GM06990 (cell line): ENCODE data around the gene SLC51A.

Source experiments
- DNase-seq: peaks from one replicate; pipeline ENCODE4 v3.0.0-alpha.2; 2011; ENCODE audit not compliant: insufficient read length; ENCODE audit errors: extremely low read depth
- H3K27me3 ChIP-seq: replicated peaks from 2 replicates; pipeline ENCODE4 v1.6.0; 2011; ENCODE audit warnings: low read length; ENCODE audit not compliant: control insufficient read depth, insufficient read depth
- H3K36me3 ChIP-seq: 2 replicates; pipeline ENCODE4 v1.5.1; 2011; ENCODE audit warnings: low read length; ENCODE audit not compliant: control insufficient read depth, insufficient read depth
- H3K4me3 ChIP-seq: replicated peaks from 2 replicates; pipeline ENCODE4 v1.5.1; 2011; ENCODE audit warnings: low read depth, mild to moderate bottlenecking, control low read depth, low read length
- CTCF ChIP-seq: IDR thresholded peaks from 2 replicates; pipeline ENCODE4 v1.5.1; 2011; ENCODE audit warnings: low read length, control low read depth, mild to moderate bottlenecking, inconsistent platforms; ENCODE audit not compliant: insufficient read depth, poor library complexity, severe bottlenecking

SLC51A gene

GRCh38 chr3:196175116-196175625, 41.2 kb upstream of the SLC51A start:
- Histone ChIP-seq H3K27me3 (no peaks in the 10 kb centered on the region), H3K36me3 (no peaks in the 10 kb centered on the region)

DNA sequence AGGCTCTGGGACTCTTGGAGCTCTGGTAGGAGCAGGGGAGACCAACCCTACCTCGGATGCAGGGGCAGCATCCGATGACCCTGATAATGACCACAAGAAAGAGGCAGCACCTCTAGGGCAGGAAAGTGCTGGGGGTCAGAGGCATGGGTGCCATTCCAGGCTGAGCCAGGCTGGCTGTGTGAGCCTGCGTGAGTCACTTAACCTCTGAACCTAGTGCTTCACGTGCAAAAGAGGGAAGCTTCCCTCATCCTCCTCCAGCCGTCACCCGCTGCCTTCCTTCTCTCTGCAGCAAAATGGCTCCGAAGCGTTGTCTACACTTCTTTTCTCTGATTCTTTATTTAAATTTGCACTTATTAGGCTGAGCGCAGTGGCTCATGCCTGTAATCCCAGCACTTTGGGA, 40.6 kb upstream of the SLC51A start:
- DNase-seq, result no peak
- H3K36me3 ChIP-seq, result no peaks in the 10 kb centered on the region
- H3K27me3 ChIP-seq, result no peaks in the 10 kb centered on the region
- TF ChIP-seq CTCF, result no peak
- no peak overlapping the region for H3K4me3 ChIP-seq

More at GRCh38 chr3:196175116-196175625, 41.2 kb upstream of the SLC51A start:
- DNase-seq, result no peak
- H3K4me3 ChIP-seq, result no peak overlapping the region
- no peak for TF ChIP-seq CTCF

GRCh38 chr3:196177567-196177966, 38.8 kb upstream of the SLC51A start:
- no peak for TF ChIP-seq CTCF
- no peak for DNase-seq
- Histone ChIP-seq H3K36me3 (no peaks in the 10 kb centered on the region), H3K27me3 (no peaks in the 10 kb centered on the region), H3K4me3 (no peak overlapping the region)

- Histone ChIP-seq H3K4me3 (no peak overlapping the region), H3K27me3 (no peaks in the 10 kb centered on the region), H3K36me3 (no peaks in the 10 kb centered on the region)
- no peak for TF ChIP-seq CTCF
- DNase-seq, result no peak
Measured at GRCh38 chr3:196177967-196178366, 38.4 kb upstream of the SLC51A start.

DNA sequence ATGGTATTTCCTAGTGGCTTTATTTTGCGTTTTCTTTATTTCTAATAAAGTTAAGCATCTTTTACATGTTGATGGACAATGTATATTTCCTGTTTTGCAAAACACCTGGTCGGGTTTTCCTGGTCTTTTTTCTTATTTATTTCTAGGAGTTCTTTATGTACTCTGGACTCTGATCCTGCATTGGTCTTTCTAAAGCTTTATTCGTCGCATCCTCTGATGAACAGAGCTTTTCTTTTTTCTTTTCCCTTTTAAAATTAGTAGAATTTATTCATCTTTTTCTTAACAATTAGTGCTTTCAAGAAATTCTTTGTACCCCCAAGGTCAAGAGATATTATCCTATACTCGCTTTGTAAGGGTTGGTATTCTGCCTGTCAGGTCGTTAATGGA, 37.3 kb upstream of the SLC51A start:
- no peak overlapping the region for H3K4me3 ChIP-seq
- H3K27me3 ChIP-seq, result no peaks in the 10 kb centered on the region
- no peak for TF ChIP-seq CTCF
- no peaks in the 10 kb centered on the region for H3K36me3 ChIP-seq
- DNase-seq, result no peak
